EL (cell line): Measurements from ENCODE around the gene NANOS1.

Experiments
- DNase-seq: peaks from one replicate; pipeline ENCODE4 v3.0.0-alpha.2; 2016

NANOS1 gene, protein sequence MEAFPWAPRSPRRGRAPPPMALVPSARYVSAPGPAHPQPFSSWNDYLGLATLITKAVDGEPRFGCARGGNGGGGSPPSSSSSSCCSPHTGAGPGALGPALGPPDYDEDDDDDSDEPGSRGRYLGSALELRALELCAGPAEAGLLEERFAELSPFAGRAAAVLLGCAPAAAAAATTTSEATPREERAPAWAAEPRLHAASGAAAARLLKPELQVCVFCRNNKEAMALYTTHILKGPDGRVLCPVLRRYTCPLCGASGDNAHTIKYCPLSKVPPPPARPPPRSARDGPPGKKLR

DNA sequence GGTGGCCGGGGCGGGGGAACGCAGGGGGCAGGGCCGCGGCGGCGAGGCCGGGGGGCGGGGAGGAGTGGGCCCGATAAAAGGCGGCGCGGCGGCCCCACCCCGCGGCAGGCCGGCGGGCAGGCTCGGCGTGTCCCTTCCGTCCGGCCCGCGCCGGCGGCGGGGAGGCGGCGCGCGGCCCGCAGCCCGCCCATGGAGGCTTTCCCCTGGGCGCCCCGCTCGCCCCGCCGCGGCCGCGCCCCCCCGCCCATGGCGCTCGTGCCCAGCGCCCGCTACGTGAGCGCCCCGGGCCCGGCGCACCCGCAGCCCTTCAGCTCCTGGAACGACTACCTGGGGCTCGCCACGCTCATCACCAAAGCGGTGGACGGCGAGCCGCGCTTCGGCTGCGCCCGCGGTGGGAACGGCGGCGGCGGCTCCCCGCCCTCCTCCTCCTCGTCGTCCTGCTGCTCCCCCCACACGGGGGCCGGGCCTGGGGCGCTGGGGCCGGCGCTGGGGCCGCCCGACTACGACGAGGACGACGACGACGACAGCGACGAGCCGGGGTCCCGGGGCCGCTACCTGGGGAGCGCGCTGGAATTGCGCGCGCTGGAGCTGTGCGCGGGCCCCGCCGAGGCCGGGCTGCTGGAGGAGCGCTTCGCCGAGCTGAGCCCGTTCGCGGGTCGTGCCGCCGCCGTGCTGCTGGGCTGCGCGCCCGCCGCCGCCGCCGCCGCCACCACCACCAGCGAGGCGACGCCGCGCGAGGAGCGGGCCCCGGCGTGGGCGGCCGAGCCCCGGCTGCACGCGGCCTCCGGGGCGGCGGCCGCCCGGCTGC, at the start of gene NANOS1:
Gene NANOS1 (plus strand): TSS at position 102 of the 808 bp plus-strand sequence. CDS start 88 bp downstream, at position 190.
- DNase-seq: no peak

DNA sequence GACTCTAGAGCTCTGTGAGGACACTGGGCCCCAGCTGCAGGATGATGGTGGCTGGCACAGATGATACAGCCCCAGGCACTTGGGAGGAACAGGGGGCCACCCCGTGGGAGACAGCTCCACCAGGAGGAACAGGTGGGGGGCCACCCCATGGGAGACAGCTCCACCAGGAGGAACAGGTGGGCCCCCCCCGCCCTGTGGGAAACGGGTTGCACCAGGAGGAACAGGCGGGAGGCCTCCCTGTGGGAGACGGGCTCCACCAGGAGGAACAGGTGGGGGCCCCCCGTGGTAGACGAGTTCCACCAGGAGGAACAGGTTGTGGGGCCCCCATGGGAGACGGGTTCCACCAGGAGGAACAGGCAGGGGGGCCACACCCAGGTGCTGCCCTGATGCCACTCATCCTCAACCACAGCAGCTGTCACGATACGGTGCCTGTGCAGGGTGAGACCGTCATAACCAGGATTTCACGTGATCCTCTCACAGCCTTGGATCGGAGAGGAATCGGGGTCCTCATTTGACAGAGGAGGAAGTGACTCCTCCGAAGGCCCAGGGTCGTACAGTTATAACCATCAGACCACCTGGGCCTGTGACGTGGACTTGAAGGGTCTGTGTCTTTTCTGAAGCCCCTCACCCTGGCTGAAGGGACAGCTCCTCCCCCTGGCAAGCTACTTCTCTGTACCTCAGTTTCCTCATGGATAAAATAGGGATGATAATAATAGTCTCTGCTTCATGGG, 49.2 kb upstream of the NANOS1 start:
- DNase-seq: no peak

DNA sequence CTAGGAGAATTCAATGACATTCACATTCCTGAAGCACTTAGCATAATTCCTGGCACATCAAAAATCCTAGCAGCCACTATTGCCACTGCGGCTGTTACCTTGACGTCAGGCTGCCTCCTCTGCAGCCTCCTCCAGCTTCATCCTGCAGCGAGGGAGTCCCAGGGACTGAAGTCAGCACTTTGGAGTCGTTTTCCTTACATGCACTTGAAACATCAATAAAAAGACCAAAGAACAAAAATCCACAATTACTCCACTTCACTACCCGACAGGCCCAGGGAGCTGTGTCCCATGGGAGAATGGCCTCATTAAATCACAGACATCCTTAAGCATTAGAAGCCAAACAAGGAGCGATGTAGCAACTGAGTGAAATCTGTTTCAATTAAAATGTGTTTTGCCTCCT, 48.6 kb upstream of the NANOS1 start:
- no peak for DNase-seq

DNA sequence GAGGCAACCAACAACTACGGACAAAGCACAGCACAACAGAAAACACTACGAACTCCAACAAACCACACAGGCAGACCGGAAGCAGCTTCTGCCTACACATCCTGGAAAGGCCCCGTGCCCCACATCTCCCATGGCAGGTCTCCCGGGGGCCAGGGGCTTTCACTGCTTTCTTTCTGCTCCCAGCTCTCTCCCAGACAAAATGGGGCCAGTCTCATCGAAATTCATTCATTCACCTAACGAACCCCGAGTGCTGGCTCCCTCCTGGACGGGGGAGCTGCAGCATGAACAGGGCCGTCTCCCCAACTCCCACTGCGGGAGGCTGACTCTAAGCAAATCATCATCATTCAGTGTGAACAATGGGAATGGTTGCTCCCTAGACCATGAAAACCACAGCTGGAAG, 47.6 kb upstream of the NANOS1 start:
- DNase-seq: no peak

DNA sequence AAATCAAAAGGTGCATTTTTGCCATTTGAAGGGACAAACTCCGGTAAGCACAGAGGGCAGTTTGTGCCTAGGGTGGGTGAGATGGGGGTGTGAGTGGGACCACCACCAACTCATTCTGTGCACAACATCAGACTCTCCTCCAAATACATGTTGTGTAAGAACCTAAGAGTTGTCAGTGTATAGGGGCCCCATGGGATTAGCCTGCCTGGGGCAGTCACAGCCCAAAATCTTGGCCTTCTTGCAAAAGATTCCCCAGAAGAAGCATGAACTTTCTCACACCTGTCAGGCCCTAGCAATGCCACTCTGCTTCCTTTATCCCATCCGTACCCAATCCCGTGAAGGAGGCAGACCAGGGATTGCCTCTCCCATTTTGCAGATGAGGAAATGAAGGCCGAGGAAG, 47.1 kb upstream of the NANOS1 start:
- no peak for DNase-seq

DNA sequence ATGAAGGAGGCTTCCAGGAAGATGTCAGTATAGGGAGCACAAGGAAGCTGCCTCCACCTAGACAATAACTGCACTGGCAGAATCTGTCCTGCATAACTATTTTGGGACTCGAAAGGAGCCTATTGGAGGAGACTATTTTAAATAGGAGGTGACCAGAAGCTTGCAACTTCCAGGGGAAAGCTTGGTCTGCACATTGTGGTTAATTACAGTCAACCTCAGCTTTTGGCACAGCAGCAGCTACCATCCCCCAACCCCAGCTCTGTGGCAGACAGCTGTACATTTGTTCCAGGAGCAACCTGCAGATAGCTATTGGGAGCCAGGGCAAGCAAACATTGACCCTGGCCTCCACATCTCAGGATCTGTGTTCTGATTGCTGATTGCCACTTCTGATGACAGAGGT, 46.3 kb upstream of the NANOS1 start:
- DNase-seq: no peak

DNA sequence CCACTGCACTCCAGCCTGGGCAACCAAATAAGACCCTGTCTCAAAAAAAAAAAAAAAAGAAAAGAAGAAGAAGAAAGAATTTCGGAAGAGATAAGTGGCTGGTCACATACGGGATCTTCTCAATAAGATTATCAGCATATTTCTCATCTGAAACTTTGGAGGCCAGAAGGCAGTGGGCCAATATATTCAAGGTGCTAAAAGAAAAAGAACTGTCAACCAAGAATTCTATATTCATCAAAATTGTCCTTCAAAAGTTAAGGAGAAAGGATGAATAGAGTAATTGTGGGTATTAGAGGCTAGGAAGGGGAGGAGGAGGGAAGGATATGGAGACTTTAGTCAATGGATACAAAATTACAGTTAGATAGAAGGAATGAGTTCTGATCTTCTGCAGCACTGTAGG, 43.9 kb upstream of the NANOS1 start:
- no peak for DNase-seq

DNA sequence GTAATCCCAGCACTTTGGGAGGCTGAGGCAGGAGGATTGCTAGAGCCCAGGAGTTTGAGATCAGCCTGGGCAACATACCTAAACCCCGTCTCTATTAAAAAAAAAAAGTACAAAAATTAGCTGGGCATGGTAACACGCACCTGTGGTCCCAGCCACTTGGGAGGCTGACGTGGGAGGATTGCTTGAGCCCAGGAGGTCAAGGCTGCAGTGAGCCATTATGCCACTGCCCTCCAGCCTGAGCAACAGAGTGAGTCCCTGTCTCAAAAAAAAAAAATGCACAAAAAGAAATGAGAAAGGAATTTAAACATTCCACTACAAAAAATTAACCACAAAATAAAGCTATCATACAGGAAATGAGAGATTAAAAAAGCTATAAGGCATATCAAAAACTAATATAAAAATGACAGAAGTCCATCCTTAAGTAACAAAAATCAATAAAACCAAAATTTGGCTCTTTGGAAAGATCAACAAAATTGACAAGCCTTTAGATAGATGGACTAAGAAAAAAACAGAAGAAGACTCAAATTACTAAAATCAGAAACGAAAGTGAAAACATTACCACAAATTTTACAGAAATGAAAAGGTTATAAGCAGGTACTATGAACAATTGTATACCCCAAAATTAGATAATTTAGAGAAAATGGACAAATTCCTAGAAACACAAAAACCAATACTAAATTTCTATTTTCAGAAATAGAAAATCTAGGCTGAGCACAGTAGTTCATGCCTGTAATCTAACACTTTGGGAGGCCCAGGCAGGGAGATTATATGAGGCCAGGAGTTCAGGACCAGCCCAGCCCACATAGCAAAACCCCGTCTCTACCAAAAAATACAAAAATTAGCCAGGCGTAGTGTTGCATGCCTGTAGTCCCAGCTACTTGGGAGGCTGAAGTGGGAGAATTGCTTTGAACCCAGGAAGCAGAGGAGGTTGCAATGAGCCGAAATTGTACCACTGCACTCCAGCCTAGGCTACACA, 42.4 kb upstream of the NANOS1 start:
- no peak for DNase-seq

DNA sequence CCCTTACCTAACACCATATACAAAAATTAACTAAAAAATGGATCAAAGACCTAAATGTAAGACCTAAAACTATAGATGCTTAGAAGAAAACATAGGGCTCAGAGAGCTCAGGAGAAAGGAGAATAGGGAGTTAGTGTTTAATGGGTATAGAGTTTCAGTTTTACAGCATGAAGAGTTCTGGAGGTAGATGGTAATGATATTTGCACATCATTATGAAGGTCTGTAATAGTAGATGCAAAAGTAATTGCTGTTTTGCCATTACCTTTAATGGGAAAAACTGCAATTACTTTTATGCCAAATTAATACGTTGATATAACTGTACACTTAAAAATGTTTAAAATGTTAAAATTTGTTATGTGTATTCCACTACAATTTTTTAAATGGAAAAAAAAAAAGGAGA, 39.2 kb upstream of the NANOS1 start:
- no peak for DNase-seq

DNA sequence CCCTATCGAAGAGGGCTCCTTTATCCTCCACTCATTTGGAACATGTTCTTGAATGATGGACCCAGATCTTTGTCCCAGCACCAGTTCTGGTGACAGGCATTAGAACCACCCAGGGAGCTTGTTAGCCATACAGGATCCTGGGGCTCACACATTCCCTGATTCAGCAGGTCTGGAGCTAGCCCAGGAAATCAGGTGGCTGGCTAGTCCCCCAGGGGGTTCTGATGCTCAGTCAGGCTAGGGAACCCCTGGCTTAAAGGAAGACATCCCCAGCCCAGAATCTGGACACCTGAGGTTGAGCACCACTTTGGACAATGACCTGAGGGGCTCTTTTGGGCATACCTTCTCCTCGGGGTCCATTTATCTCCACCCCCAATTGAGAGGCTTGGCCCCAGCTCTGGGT, 37.0 kb upstream of the NANOS1 start:
- no peak for DNase-seq

DNA sequence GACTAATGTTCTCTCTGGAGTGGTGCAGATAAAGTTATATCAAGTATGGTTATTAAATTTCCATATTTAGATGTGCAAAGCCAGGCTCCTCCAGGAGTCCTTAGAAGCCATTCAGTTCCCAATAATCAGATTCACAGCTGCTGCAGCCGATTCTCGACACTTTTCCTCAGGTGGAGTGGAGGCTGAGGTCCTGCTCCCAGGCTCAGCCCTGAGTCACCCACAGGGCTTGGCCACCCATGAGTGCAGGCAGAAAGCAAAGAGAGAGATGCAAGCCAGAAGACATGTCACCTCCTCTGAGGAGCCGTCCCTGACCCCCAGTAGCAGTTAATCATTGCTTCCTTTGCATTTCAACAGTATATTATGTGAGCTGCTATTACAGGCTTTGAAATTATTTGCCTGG, 36.3 kb upstream of the NANOS1 start:
- no peak for DNase-seq

DNA sequence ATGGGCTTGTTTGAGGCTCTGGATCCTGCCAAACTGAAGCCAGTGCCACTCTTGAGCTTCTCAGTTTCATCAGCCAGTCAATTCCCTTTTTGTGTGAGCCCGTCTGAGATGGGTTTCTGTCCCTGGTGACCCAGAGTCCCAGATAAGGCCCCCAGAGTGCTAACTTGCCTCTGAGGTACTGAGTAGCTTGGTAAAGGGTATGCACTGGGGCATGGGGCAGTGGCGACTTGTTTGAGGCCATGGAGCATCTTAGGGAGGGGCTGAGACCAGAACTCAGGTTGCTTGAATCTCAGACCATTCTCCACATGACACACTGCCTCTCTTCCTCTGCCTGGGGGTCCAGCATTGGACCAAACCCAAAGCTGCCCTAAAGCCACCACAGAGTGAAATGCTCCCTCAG, 35.2 kb upstream of the NANOS1 start:
- no peak for DNase-seq

DNA sequence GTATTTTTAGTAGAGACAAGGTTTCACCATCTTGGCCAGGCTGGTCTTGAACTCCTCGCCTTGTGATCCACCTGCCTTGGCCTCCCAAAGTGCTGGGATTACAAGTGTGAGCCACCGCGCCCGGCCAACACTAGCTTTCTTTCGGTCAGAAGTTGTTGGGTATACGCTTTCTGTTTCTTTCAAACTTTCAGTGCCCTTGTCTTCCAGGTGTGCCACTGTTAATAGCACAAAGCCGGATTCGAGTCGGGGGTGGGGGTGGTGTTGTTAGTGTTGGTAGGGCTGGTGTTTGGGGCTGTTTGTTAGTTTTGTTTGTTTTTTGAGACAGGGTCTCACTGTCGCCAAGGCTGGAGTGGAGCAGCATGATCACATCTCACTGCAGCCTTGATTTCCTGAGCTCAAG, 33.8 kb upstream of the NANOS1 start:
- DNase-seq: no peak

DNA sequence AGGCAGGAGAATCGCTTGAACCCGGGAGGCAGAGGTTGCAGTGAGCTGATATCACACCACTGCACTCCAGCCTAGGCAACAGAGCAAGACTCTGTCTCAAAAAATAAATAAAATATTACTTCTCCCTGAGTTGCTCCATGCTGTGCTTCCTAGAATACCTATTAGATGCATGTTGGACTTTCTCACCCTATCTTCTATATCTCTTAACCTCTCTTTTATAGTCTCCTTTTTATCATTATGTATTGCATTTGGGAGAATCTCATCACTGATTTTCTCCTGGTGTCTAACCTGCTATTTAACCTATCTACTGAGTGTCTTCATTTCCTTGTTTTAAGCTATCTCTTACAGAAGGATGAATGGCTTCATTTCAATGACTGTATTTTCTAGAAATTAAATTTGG, 32.1 kb upstream of the NANOS1 start:
- DNase-seq: no peak

DNA sequence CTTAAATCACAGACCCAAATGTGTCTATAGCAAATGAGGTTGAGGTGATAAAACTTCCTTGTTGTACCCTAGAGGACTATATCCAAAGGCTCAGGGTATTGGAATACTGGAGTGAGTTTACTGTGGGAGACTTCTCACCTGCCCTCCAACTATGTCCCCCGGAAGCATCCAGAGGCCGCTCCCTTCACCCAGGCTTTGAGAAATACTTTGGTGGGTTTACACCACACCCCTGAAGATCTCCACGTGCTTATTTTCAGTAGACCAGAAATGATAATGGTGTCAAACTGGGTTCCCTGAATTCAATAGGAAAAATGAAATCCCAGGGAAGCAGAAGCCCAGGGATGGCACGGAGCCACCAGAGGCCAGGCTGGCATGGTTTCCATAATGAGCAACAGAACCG, 31.3 kb upstream of the NANOS1 start:
- no peak for DNase-seq

DNA sequence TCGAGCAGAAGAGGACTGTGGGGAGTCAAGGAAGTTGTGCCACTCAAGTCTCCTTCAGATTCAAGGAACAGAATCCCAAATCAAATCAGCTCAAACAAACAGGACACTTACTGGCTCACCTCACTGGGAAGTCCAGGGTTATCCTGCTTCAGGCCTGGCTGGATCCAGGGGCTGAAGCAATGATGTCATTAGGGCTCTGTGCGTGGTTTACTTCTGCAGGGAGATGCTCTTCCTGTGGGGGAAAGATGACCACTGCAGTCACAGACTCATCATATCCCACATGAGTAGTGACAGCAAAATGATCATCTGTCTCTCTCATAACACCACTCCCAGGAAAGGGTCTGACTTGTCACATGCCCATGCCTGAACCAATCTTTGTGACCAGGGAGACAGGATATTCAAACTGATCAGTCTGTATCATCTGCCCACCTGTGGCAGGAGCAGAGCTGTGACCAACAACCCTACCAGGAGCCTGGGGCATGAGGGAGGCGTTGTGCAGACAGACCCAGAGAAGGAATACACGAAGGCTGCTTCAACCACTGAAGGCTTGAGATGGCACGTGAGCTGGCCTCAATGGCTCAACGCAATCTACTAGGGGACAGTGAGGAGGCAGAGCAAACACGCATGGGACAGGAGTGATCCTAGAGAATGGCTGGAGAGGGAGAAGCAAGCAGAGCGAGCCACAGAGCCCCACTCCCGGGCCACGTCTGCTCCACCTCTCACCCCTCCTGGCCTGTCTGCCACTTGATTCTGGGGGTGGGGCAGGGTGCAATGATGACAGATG, 27.6 kb upstream of the NANOS1 start:
- no peak for DNase-seq

DNA sequence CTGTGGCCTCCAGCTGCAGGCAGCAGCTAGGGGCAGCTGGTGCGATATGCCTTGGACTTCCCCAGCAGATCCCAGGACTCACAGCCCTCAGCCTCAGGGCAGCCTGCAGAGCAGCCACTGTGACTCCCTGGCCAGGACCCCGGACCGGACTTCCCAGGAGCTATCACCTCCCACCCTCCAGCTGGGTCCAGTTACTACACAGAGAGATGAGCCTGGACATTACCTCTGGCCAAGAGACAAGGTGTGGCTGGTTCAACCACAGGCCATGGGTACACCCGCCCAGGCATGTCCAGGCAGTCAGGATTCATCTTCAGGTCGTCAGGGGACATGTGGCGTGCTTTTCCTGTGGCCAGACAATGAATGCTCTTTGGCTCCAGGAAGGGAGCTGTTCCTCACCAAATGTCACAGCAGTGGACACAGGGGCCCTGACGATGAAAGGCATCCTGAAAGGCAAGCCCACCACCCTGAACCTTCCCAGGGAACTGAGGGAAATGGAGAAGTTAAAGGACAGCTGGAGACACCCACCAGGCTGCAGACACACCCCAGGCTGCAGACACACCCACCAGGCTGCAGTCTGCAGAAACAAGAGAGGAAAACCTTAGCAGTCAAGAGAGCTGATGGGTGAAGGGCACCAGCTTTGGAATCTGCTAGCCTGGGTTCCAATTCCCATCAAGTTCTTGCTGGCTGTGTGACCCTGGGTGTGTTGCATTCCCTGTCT, 25.8 kb upstream of the NANOS1 start:
- DNase-seq: no peak

DNA sequence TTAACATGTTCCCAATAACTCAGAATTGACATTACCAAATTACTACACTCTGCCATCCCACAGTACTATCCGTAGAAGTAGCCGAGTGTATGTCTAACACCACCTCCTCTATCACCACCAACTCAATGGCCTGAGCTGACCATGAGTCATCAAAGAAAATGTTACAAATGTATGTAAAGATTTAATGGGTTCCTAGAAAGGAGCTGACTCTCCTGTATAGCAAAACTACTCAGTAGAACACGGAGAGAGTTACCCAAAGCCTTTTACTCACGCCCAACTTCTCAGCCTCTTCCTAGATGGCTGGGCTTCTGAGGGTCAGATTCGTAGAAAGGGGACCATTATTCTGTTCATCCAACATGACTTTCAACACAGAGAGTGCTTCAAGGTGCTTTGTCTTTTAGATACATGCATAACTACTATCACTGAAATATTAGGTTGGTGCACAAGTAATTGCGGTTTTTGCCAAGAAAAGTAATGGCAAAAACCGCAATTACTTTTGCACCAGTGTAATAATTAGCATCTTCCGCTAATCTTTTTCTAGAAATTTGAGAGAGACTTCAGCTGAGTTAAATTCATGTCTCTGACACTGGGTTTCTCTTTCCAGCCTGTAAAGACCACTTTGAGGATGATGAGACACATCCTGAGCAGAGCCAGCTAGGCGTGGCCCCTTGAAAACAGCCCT, 24.0 kb upstream of the NANOS1 start:
- peak; percentile 53 for DNase-seq

DNA sequence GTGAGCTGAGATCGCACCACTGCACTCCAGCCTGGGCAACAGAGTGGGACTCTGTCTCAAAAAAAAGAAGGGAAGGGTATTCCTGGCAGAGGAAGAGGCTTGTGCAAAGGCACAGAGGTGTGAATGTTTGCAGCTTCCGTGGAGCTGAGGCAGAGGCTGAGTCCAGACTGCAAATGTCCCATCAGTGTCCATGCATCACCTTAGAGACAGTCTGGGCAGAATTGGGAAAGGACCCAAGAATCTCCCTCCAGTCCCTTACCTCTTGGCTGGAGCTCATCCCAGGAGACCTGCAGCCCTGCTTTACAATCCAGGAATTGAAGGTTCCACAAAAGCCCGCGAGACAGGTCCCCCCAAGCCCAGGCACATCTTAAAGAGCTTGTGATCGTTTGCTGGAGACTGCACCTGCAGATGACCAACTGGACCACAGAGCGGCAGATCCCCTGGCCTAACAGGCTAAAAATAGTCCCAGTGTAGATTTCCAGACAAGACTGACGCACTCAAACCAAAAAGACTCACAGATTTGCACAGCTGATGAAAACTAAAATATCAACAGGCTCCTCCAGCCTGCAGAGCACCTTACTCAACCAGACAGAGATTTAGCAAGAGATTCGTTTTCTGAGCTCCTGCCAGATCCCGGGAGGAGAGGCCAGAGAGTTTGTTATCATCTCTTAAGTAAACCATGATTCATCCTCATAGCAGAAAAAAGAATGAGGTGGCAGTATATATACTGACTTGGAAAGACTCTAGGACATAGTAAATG, 22.9 kb upstream of the NANOS1 start:
- peak; percentile 95 for DNase-seq

DNA sequence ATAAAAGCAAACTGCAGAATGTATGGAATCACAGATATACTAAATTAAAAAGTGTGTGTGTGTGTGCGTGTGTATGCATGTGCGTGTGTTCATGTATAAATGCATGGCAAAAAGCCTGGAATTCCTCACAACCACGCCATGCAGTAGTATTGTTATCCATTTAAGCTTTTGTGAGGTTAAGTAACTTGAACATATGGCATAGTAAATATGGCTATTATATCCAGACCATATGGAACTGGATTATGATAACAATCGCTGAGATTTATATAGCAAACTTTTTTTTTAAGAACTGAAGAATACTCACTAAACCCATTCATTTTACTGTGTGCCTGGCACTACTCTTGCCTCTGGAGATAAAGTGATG, 22.3 kb upstream of the NANOS1 start:
- DNase-seq: no peak
